ENCODE measurements around the gene ITPRID1. TPM values are rescaled to one million over a fixed set of nuclear protein-coding genes. Genes with fewer than 3 reads are reported as not detected.

Gene ITPRID1
- total RNA-seq, 1 experiment from 2014 or later = 1.2 TPM

- TF ChIP-seq CTCF (conservative IDR thresholded peaks at IDR 0.05) = no peak
- peaks cover 0 to 4% of the 10 kb centered on the region in 2 experiments; a peak in 1 of 5 replicates for H3K9me3 Mint-ChIP-seq
- no peak overlapping the region for H2AK5ac ChIP-seq (ENCODE audit: insufficient read length, low read length)
- no peak overlapping the region for H2BK20ac ChIP-seq (ENCODE audit: low read depth, low read length, poor library complexity, severe bottlenecking)
- no peak overlapping the region for H3T11ph ChIP-seq (ENCODE audit: low read length)
- no peak overlapping the region for H3K56ac ChIP-seq (ENCODE audit: insufficient read length, low read depth, low read length)
- H2BK120ac ChIP-seq (ENCODE audit: low read depth, low read length, poor library complexity, severe bottlenecking) = no peak overlapping the region
- H3K14ac ChIP-seq (ENCODE audit: insufficient read depth, low read length) = no peak overlapping the region
- no peak overlapping the region for H3K27ac Mint-ChIP-seq
- H3K4me2 ChIP-seq (ENCODE audit: insufficient read depth, insufficient read length, low read length) = no peak overlapping the region
- H3K9me3 ChIP-seq (ENCODE audit: control insufficient read depth, low read depth, low read length) = no peaks in the 10 kb centered on the region
- no peaks in the 10 kb centered on the region for H3K79me2 ChIP-seq (ENCODE audit: insufficient read depth, low read length)
- H3K4me1 Mint-ChIP-seq = peaks cover 23 to 28% of the 10 kb centered on the region in 2 experiments
- H3K9ac ChIP-seq (ENCODE audit: extremely low read depth, insufficient read length, low read length) = no peak overlapping the region
- H2AFZ ChIP-seq (ENCODE audit: low read length) = no peak overlapping the region
- no peaks in the 10 kb centered on the region for H3K79me1 ChIP-seq (ENCODE audit: insufficient read depth, low read depth, low read length, poor library complexity, severe bottlenecking)
- no peaks in the 10 kb centered on the region for H4K20me1 ChIP-seq (ENCODE audit: control insufficient read depth, insufficient read depth, insufficient read length)
- no peak overlapping the region for H2BK12ac ChIP-seq (ENCODE audit: insufficient read length, low read depth, low read length)
- DNase-seq = no peak
- no peak overlapping the region for H2BK15ac ChIP-seq (ENCODE audit: low read depth, low read length)
- no peaks in the 10 kb centered on the region for H3K27me3 ChIP-seq (ENCODE audit: insufficient read depth, low read length)
- no peaks in the 10 kb centered on the region for H3K4me1 ChIP-seq (ENCODE audit: insufficient read depth, low read length)
- H3K27me3 Mint-ChIP-seq (ENCODE audit: low read depth) = no peaks in the 10 kb centered on the region; the same call in 1 of the 2 replicates
- no peak overlapping the region for H2BK5ac ChIP-seq (ENCODE audit: insufficient read length, low read length)
- no peak overlapping the region for H4K91ac ChIP-seq (ENCODE audit: insufficient read length, low read depth, low read length)
- no peak overlapping the region for H3K4ac ChIP-seq (ENCODE audit: low read depth, low read length)
- no peak overlapping the region for H3K23ac ChIP-seq (ENCODE audit: insufficient read length, low read depth, low read length)
- H3K36me3 Mint-ChIP-seq (ENCODE audit: insufficient read depth in 1 of 3, low read depth in 3 of 3) = peaks cover 0 to 2% (median 0%) of the 10 kb centered on the region in 3 experiments; a peak in 1 of 7 replicates
- no peak overlapping the region for H4K8ac ChIP-seq (replicated peaks; ENCODE audit: insufficient read length, low read depth, low read length)
- H3K4me3 Mint-ChIP-seq = no peak overlapping the region
- no peak overlapping the region for H3K27ac ChIP-seq (ENCODE audit: insufficient read length, low read depth, low read length)
- no peaks in the 10 kb centered on the region for H3K23me2 ChIP-seq (ENCODE audit: insufficient read length, low read depth, low read length, poor library complexity, severe bottlenecking)
- H4K5ac ChIP-seq (ENCODE audit: insufficient read length, low read depth, low read length) = no peak overlapping the region
- H3K18ac ChIP-seq (ENCODE audit: insufficient read length, low read depth, low read length) = no peak overlapping the region
These were observed 39.8 kb downstream of the ITPRID1 start for GRCh38 chr7:31553661-31554081.
